Uterus (tissue), 2 donors: ENCODE results near the gene TMEM203.

Experiments
- CTCF ChIP-seq, 4 experiments: fragments of 200-600 bp in 2 of 4; fragments of 450-650 bp in 2 of 4; sonication (generic) in 2 of 4; IDR thresholded peaks; one replicate each; pipeline ENCODE4 v1.5.1; 2016 to 2019; ENCODE audit warnings: antibody characterized with exemption in 4 of 4, mild to moderate bottlenecking in 2 of 4, moderate library complexity in 1 of 4
- POLR2A ChIP-seq, 2 donors: fragments of 450-650 bp; IDR thresholded peaks; one replicate each; pipeline ENCODE4 v1.6.1; 2016; ENCODE audit warnings: antibody characterized with exemption in 2 of 2, mild to moderate bottlenecking in 1 of 2, moderate library complexity in 1 of 2

GRCh38 chr9:137189297-137190295 lies 15.9 kb downstream of the TMEM203 start:
- TF ChIP-seq CTCF (IDR thresholded peaks at IDR 0.05) (peak in 1 of 4 experiments; percentile 1), POLR2A (IDR thresholded peaks at IDR 0.05) (no peak)
